ENCODE data around the gene TCERG1L. TPM values are rescaled to one million over a fixed set of nuclear protein-coding genes. Genes with fewer than 3 reads are reported as not detected.

Gene TCERG1L
- total RNA-seq, 1 donor from 2014 or later: 0.05 TPM

DNA sequence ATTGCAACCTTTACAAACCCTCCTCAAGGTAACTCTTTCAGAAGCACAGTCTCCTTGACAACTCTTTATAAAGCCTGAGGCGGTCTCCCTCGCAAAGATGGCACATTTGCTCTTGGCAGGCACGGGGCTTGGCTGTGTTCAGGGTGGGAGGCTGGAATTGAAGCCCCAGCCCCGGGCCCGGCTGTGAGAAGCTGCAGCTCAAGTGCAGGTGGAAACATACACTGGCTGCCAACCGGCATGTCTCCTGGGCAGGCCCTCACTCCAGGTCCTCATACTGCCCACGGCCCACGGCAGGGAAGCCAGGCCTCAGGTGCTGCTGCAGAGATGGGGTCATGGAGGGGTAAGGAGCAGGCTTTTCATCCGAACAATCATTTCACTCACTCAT, 194.5 kb downstream of the TCERG1L start:
- H3K27ac Mint-ChIP-seq: no peak overlapping the region
- H3K9me3 Mint-ChIP-seq: no peaks in the 10 kb centered on the region
- H3K27me3 Mint-ChIP-seq (ENCODE audit: insufficient read depth): no peaks in the 10 kb centered on the region
- H3K4me3 Mint-ChIP-seq: no peak overlapping the region
- intact Hi-C loops (cut with micrococcal nuclease): no loop called here
- no peaks in the 10 kb centered on the region for H3K36me3 Mint-ChIP-seq (ENCODE audit: low read depth)
- H3K4me1 Mint-ChIP-seq (ENCODE audit: low read depth): no peaks in the 10 kb centered on the region
- no peak for DNase-seq (ENCODE audit: low spot score)

- H3K36me3 Mint-ChIP-seq (ENCODE audit: low read depth): no peaks in the 10 kb centered on the region
- DNase-seq (ENCODE audit: low spot score): no peak
- intact Hi-C loops (cut with micrococcal nuclease): no loop called here
- H3K4me1 Mint-ChIP-seq (ENCODE audit: low read depth): no peaks in the 10 kb centered on the region
- no peak overlapping the region for H3K4me3 Mint-ChIP-seq
- no peak overlapping the region for H3K27ac Mint-ChIP-seq
- H3K9me3 Mint-ChIP-seq: no peaks in the 10 kb centered on the region
- peaks cover 1% of the 10 kb centered on the region for H3K27me3 Mint-ChIP-seq (ENCODE audit: insufficient read depth)
These were observed 195.1 kb downstream of the TCERG1L start for GRCh38 chr10:131116216-131116990.

GRCh38 chr10:131115801-131116200, 195.7 kb downstream of the TCERG1L start:
- H3K4me1 Mint-ChIP-seq (ENCODE audit: low read depth): no peaks in the 10 kb centered on the region
- H3K36me3 Mint-ChIP-seq (ENCODE audit: low read depth): no peaks in the 10 kb centered on the region
- H3K9me3 Mint-ChIP-seq: no peaks in the 10 kb centered on the region
- intact Hi-C loops (cut with micrococcal nuclease): no loop called here
- no peak overlapping the region for H3K27ac Mint-ChIP-seq
- no peak for DNase-seq (ENCODE audit: low spot score)
- H3K4me3 Mint-ChIP-seq: no peak overlapping the region
- H3K27me3 Mint-ChIP-seq (ENCODE audit: insufficient read depth): peaks cover 1% of the 10 kb centered on the region

DNA sequence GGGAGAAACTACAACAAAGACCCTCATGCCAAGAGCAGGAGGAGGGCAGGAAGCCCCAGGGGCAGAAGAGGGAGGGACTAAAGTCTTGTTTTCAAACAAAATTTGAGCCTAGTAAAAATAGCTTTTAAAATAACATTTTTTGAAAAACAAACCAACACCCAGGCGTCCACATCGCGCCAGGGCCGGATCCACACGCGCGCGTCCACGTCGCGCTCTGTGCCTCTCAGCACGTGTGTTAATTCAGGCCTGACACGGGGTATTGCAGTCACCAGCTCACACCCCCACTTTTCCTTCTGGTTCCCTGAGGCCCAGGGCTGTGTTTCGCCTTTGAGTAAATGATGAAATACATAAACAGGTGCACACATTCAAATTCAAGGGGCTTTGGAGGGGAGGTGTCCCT, 196.2 kb downstream of the TCERG1L start:
- intact Hi-C loops (cut with micrococcal nuclease): no loop called here
- no peaks in the 10 kb centered on the region for H3K36me3 Mint-ChIP-seq (ENCODE audit: low read depth)
- H3K4me3 Mint-ChIP-seq: no peak overlapping the region
- H3K9me3 Mint-ChIP-seq: no peaks in the 10 kb centered on the region
- H3K4me1 Mint-ChIP-seq (ENCODE audit: low read depth): no peaks in the 10 kb centered on the region
- peaks cover 1% of the 10 kb centered on the region for H3K27me3 Mint-ChIP-seq (ENCODE audit: insufficient read depth)
- no peak overlapping the region for H3K27ac Mint-ChIP-seq
- DNase-seq (ENCODE audit: low spot score): no peak

GRCh38 chr10:131114846-131115245, 196.7 kb downstream of the TCERG1L start:
- H3K27ac Mint-ChIP-seq: no peak overlapping the region
- no peaks in the 10 kb centered on the region for H3K9me3 Mint-ChIP-seq
- no peaks in the 10 kb centered on the region for H3K4me1 Mint-ChIP-seq (ENCODE audit: low read depth)
- peaks cover 1% of the 10 kb centered on the region for H3K27me3 Mint-ChIP-seq (ENCODE audit: insufficient read depth)
- H3K36me3 Mint-ChIP-seq (ENCODE audit: low read depth): no peaks in the 10 kb centered on the region
- DNase-seq (ENCODE audit: low spot score): no peak
- H3K4me3 Mint-ChIP-seq: no peak overlapping the region
- intact Hi-C loops (cut with micrococcal nuclease): no loop called here

DNA sequence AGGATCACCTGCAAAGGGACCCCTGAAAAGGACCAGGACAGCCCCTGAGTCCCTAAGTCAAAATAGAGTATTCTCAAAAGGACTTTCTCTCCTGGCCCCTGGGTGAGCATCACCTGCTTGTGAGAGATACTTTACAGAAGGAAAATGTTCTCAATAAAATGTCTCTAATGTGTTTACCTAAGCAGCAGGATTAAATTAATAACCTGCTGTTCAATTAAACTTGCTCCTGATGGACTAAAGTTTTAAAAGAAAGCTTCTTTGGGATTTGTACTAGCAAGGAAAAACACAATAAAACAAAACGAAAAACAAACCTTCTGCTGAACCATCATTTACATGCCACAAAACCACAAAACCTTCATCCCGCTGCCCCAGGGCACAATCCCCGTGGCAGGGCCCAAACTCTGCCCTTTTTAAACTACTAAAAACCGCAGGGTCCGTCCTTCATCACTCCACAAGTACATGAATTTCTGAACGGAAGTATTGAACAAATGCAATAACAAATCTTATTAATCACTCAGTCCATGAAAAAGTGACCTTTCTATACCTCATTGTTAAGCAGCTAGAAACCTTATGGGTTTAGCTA, 197.7 kb downstream of the TCERG1L start:
- intact Hi-C loops (cut with micrococcal nuclease): no loop called here
- no peak overlapping the region for H3K27ac Mint-ChIP-seq
- no peaks in the 10 kb centered on the region for H3K36me3 Mint-ChIP-seq (ENCODE audit: low read depth)
- no peaks in the 10 kb centered on the region for H3K9me3 Mint-ChIP-seq
- DNase-seq (ENCODE audit: low spot score): no peak
- H3K4me3 Mint-ChIP-seq: no peak overlapping the region
- no peaks in the 10 kb centered on the region for H3K4me1 Mint-ChIP-seq (ENCODE audit: low read depth)
- H3K27me3 Mint-ChIP-seq (ENCODE audit: insufficient read depth): peaks cover 1% of the 10 kb centered on the region

DNA sequence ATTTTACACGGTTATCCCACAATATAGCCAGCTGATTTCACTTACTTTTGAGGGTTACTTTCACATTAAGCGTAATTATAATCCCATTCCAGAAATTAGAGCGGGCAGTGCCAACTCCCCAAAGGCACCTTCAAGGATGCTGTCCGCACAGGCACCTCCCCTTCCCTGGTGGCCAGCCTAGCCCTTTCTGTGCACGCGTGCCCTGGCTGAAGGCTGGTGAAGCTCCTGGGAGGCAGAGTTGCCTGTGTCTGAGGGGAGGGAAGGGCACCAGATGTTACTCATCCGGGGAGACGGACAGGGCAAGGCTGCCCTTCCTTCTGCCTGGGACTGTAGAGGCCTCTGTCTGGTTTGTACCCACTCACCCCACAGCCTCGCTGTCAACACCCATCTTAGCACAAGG, 198.4 kb downstream of the TCERG1L start:
- no peak overlapping the region for H3K4me3 Mint-ChIP-seq
- no peaks in the 10 kb centered on the region for H3K4me1 Mint-ChIP-seq (ENCODE audit: low read depth)
- intact Hi-C loops (cut with micrococcal nuclease): no loop called here
- H3K36me3 Mint-ChIP-seq (ENCODE audit: low read depth): no peaks in the 10 kb centered on the region
- H3K27ac Mint-ChIP-seq: no peak overlapping the region
- DNase-seq (ENCODE audit: low spot score): no peak
- no peaks in the 10 kb centered on the region for H3K9me3 Mint-ChIP-seq
- peaks cover 3% of the 10 kb centered on the region for H3K27me3 Mint-ChIP-seq (ENCODE audit: insufficient read depth)

GRCh38 chr10:131112691-131113090, 198.8 kb downstream of the TCERG1L start:
- Mint-ChIP-seq H3K4me3 (no peak overlapping the region), H3K36me3 (ENCODE audit: low read depth) (no peaks in the 10 kb centered on the region), H3K27ac (no peak overlapping the region), H3K9me3 (no peaks in the 10 kb centered on the region), H3K27me3 (ENCODE audit: insufficient read depth) (peaks cover 3% of the 10 kb centered on the region), H3K4me1 (ENCODE audit: low read depth) (no peaks in the 10 kb centered on the region)
- intact Hi-C loops (cut with micrococcal nuclease): no loop called here
- DNase-seq (ENCODE audit: low spot score): no peak

DNA sequence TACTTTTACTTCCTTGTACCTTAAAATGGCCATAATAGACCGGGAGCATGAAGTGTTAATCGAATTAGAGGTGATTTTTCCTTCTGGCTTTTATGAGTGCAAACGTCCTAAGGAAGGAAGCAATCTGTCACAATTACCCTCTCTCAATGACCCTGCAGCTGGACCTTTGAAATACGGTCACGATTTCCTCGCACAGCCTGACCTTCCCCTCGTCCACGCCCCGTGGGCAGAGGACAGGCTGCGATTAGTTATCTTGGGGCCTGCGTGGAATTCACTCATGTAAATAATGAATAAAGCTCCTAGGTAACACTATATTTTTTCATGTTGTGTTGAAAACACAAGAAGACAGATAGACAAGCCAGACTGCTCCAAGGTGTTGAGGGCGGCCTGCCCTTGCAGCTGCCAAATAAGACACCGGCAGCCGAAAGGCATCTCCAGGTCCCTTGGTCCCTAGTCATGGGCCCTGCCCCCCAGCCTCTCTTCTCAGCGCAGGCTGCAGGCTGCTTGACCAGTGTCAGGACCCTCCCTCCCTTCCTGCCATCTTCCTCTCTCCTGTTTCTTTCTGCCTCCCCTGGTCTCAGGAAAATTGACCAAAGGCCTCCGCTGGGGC, 199.9 kb downstream of the TCERG1L start:
- no peak overlapping the region for H3K4me3 Mint-ChIP-seq
- no peak for DNase-seq (ENCODE audit: low spot score)
- H3K9me3 Mint-ChIP-seq: no peaks in the 10 kb centered on the region
- no peaks in the 10 kb centered on the region for H3K4me1 Mint-ChIP-seq (ENCODE audit: low read depth)
- intact Hi-C loops (cut with micrococcal nuclease): no loop called here
- H3K27ac Mint-ChIP-seq: no peak overlapping the region
- H3K27me3 Mint-ChIP-seq (ENCODE audit: insufficient read depth): peaks cover 3% of the 10 kb centered on the region
- no peaks in the 10 kb centered on the region for H3K36me3 Mint-ChIP-seq (ENCODE audit: low read depth)

DNA sequence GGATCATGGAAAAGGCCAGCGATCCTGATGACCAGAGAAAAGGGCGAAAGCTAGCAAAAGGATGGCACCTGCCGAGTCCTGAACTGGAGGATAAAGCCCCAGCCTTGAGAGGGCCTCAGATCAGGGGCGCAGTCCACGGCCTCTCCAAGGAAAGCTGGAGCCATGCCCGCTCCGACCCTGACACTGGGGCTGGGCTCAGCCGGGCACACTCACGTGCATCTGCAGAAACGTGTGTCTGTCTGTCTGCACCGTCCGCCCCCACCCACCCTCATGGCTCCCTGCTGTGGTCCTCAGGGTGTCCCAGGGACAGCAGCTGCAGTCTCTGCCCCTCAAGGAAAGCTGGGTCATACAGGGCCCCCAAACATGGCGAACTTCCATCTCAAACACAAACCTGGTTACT, 200.5 kb downstream of the TCERG1L start:
- intact Hi-C loops (cut with micrococcal nuclease): no loop called here
- Mint-ChIP-seq H3K4me1 (ENCODE audit: low read depth) (no peaks in the 10 kb centered on the region), H3K9me3 (no peaks in the 10 kb centered on the region), H3K4me3 (no peak overlapping the region), H3K36me3 (ENCODE audit: low read depth) (no peaks in the 10 kb centered on the region), H3K27ac (no peak overlapping the region), H3K27me3 (ENCODE audit: insufficient read depth) (peaks cover 3% of the 10 kb centered on the region)
- DNase-seq (ENCODE audit: low spot score): no peak

DNA sequence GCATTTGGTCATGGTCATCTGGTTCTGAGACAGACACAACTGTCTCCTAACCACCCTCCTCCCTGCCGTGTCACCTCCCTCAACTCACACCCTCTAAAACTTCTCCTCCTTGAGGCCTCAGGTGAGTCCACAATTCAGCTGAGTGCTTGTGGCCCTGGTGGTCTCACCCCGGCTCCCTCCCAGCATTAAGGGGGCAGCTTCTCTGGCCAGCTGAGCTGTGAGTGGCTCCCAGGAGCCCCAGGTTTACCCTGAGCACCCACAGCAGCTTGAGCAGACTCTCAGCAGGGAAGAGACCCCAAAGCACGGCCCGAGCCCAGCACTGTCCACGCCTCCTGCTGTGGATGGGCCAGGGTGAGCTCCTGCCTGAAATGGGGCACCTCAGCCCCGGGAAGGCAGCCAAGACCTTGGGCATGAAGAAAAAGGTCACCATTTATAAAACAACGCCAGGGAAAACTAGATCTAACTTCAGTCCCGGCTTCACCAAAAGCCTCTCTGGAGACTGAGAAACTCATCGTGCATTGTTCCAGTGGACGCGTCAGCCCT, 201.2 kb downstream of the TCERG1L start:
- Mint-ChIP-seq H3K27me3 (ENCODE audit: insufficient read depth) (peaks cover 3% of the 10 kb centered on the region), H3K9me3 (no peaks in the 10 kb centered on the region), H3K27ac (no peak overlapping the region), H3K4me3 (no peak overlapping the region), H3K4me1 (ENCODE audit: low read depth) (no peaks in the 10 kb centered on the region), H3K36me3 (ENCODE audit: low read depth) (no peaks in the 10 kb centered on the region)
- DNase-seq (ENCODE audit: low spot score): no peak
- intact Hi-C loops (cut with micrococcal nuclease): no loop called here

GRCh38 chr10:131109726-131110125, 201.8 kb downstream of the TCERG1L start:
- no peak for DNase-seq (ENCODE audit: low spot score)
- Mint-ChIP-seq H3K4me3 (no peak overlapping the region), H3K9me3 (no peaks in the 10 kb centered on the region), H3K36me3 (ENCODE audit: low read depth) (no peaks in the 10 kb centered on the region), H3K27me3 (ENCODE audit: insufficient read depth) (peaks cover 3% of the 10 kb centered on the region), H3K27ac (no peak overlapping the region), H3K4me1 (ENCODE audit: low read depth) (no peaks in the 10 kb centered on the region)
- intact Hi-C loops (cut with micrococcal nuclease): no loop called here

DNA sequence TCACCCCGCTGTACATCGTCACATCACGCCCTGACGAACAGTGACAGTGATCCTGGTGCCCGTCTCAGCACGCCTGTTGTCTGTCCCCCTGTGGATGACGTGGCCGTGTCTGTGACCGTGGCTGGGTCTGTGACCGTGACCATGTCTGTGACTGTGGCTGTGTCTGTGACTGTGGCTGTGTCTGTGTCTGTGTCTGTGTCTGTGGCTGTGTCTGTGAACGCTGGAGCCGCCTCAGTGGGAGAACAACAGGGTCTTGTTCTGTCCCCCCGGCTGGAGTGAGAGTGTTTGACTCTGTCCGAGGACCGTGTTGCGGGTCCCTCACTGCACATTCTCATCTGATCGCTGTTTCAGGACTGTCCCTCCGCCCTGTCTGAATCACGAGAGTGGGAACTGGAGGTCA, 202.2 kb downstream of the TCERG1L start:
- H3K27me3 Mint-ChIP-seq (ENCODE audit: insufficient read depth): peaks cover 3% of the 10 kb centered on the region
- H3K27ac Mint-ChIP-seq: no peak overlapping the region
- H3K4me1 Mint-ChIP-seq (ENCODE audit: low read depth): no peaks in the 10 kb centered on the region
- intact Hi-C loops (cut with micrococcal nuclease): no loop called here
- H3K9me3 Mint-ChIP-seq: no peaks in the 10 kb centered on the region
- DNase-seq (ENCODE audit: low spot score): no peak
- no peak overlapping the region for H3K4me3 Mint-ChIP-seq
- H3K36me3 Mint-ChIP-seq (ENCODE audit: low read depth): no peaks in the 10 kb centered on the region

Data from activated T-helper 1 cell treated with anti-CD3 and anti-CD28 coated beads, Interleukin-12 subunit alpha, Interleukin-12 subunit beta, Interleukin-2, Interleukin-4 antibody, amounts not matched to agents 30 ng/mL and 10 ng/mL and 1 ng/mL, durations not matched to agents 14 hours and 24 hours and 36 hours (primary cell).